NT2/D1 (cell line): ENCODE measurements around the gene PELI2.

ENCODE experiments used
- SUZ12 ChIP-seq: IDR thresholded peaks from 2 replicates; pipeline ENCODE4 v1.6.1; 2011; ENCODE audit not compliant: insufficient read length, insufficient read depth; ENCODE audit errors: extremely low read depth
- YY1 ChIP-seq: IDR thresholded peaks from 2 replicates; pipeline ENCODE4 v1.6.1; 2011; ENCODE audit not compliant: insufficient read length, insufficient read depth
- ZNF274 ChIP-seq: IDR thresholded peaks from 2 replicates; pipeline ENCODE4 v1.6.1; 2011; ENCODE audit warnings: mild to moderate bottlenecking, low read depth, low read length

DNA sequence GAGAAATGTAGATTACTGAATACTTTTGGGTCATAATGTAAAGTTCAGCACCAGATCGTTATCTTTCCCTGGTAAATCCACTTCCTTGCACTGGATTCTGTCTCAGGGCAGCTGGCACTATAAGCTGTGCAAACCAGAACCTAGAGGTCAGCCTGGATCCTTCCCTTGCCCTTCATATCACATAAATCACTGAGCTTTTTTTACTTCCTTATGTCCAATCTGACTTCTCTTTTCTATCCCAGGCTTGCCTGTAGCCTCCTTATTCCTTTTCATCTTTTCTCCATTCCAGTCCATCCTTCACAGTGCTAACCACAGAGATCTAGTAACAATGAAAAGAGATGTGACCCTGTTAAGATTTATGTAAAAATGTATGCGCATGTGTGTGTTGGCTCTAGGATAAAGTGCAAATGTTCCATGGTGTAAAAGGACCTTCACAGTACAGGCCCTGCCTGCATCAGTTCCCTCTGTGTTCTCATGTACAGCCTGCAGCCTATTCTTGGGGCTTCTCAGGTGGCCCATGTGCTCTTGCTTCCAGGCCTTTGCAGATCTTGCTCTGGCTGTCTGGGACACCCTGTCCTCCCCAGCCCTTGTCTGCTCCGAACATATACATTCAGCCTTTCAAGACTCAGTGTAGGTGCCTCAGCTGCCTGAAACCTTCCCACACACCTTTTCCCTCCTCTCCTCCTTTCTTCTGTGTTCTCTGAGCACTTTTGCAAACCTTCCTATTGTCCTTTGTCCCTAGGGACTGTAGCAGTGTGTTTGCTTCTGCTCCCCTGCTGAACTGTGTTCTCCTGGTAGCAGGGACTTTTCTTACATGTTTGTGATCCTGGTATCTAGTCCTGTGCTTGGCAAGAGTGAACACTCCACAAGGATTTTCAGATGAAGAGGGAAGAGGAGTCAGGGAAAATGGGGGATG is 30.0 kb downstream of the PELI2 start:
- TF ChIP-seq ZNF274 (no peak), YY1 (no peak), SUZ12 (no peak)
